HK-2 (cell line): ENCODE results near the gene ATF7.

Source experiments
- DNase-seq: peaks from one replicate; pipeline ENCODE4 v3.0.0-alpha.2; 2018; ENCODE audit not compliant: unreplicated experiment

The ATF7 gene

GRCh38 chr12:53524476-53524875, 101.7 kb downstream of the ATF7 start:
- DNase-seq = no peak

- DNase-seq = no peak
These were observed 103.1 kb downstream of the ATF7 start for GRCh38 chr12:53523131-53523530.

GRCh38 chr12:53518381-53518780, 107.8 kb downstream of the ATF7 start:
- DNase-seq = no peak

- DNase-seq = no peak
These were observed 109.3 kb downstream of the ATF7 start for GRCh38 chr12:53516758-53517455.

GRCh38 chr12:53515291-53515680, 110.9 kb downstream of the ATF7 start:
- no peak for DNase-seq

GRCh38 chr12:53514628-53515290, 111.4 kb downstream of the ATF7 start:
- DNase-seq = no peak

- DNase-seq = no peak
These were observed 112.3 kb downstream of the ATF7 start for GRCh38 chr12:53513712-53514410.

- no peak for DNase-seq
These were observed 115.9 kb downstream of the ATF7 start for GRCh38 chr12:53510181-53510812.

- peak; percentile 84 for DNase-seq
These were observed 117.5 kb downstream of the ATF7 start for GRCh38 chr12:53508534-53509170.

GRCh38 chr12:53507603-53507885, 118.6 kb downstream of the ATF7 start:
- no peak for DNase-seq

- DNase-seq = no peak
These were observed 119.1 kb downstream of the ATF7 start, which contains the start of gene NPFF for GRCh38 chr12:53506881-53507602. NPFF (minus strand) TSS chr12:53507484; CDS start chr12:53507474, 10 bp downstream.

GRCh38 chr12:53506450-53506785, 119.8 kb downstream of the ATF7 start:
- no peak for DNase-seq

- DNase-seq = no peak
These were observed 120.4 kb downstream of the ATF7 start for GRCh38 chr12:53505555-53506449.

- DNase-seq = peak; percentile 37
These were observed 121.1 kb downstream of the ATF7 start for GRCh38 chr12:53505086-53505485.

GRCh38 chr12:53504004-53504920, 121.9 kb downstream of the ATF7 start:
- DNase-seq = no peak

- no peak for DNase-seq
These were observed 123.0 kb downstream of the ATF7 start for GRCh38 chr12:53502983-53503728.

- no peak for DNase-seq
These were observed 123.9 kb downstream of the ATF7 start for GRCh38 chr12:53502331-53502730.

- no peak for DNase-seq
These were observed 124.5 kb downstream of the ATF7 start for GRCh38 chr12:53501615-53502181.
